CD4-positive, alpha-beta T cell treated with Interleukin-17A for 4 hours (primary cell): ENCODE measurements around the gene H2BW1.
"Not testable (repeated sequence)": the region's sequence is repeated elsewhere in the genome, so short reads cannot be mapped to it uniquely, and the experiment has no call there.

Experiments
- DNase-seq: peaks from one replicate; pipeline ENCODE4 v3.0.0-alpha.2; 2020; ENCODE audit warnings: mixed read lengths

The H2BW1 gene, protein sequence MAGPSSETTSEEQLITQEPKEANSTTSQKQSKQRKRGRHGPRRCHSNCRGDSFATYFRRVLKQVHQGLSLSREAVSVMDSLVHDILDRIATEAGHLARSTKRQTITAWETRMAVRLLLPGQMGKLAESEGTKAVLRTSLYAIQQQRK

DNA sequence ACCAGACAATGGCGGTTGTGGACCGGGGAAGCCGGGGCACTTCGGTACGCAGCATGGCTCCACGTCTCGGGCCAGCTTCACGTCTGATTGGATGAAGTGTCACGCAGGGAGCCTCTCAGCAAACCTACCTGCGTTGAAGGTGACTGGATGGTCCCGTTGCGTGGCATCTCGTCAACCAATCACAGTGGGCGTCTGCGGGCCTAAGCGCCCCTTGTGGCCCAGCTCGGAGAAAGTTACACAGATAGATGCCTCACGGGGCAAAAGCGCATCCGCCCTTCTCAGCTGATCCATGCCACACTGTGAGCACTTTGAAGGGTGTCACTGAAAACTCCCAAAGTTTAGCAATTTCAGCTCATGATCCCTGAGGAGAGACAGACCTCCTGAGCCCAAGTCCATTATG is at the start of gene H2BW1:
Gene H2BW1 (minus strand): TSS at position 103 of the 400 bp plus-strand sequence. CDS start 132 bp downstream, outside the sequence.
- DNase-seq = no peak

DNA sequence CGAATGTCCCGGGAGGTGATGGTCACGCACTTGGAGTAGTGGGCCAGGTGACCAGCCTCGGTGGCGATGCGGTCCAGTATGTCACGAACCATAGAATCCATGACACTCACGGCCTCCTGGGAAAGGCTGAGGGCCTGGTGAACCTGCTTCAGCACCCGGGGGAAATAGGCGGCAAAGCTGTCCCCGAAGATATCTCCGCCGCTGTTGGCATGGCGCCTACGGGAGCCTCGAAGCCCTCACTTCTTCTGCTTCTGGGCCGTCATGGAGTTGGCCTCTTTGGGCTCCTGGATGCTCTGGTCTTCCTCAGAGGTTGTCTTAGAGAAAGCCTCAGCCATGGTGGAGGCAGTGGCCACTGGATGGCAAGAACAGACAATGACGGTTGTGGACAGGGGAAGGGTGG is 49.1 kb upstream of the H2BW1 start:
- DNase-seq = not testable (repeated sequence)

- not testable (repeated sequence) for DNase-seq
These were observed 41.4 kb upstream of the H2BW1 start for GRCh38 chrX:104054956-104055355.

- DNase-seq = no peak
These were observed 33.7 kb upstream of the H2BW1 start for GRCh38 chrX:104047171-104047570.

DNA sequence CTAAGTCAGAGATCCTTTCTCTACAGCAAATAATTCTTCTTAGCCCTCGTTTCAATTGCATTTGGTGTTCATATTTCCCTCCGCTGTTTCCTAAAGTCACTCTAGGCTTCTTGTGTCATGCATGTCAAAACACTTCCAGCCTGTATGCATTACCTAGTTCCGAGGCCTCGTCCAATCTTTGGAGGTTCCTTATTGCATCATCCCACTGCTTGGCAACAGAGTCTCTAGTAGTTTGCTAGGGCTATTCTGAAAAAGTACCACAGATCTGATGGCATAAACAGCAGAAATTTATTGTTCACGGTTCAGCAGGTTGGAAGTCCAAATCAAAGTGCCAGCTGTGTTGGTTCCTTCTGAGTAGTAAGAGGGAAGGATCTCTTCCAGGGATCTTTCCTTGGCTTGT is 32.1 kb upstream of the H2BW1 start:
- no peak for DNase-seq

GRCh38 chrX:104041003-104041402 is 27.5 kb upstream of the H2BW1 start:
- no peak for DNase-seq

GRCh38 chrX:104039689-104040505 is 26.4 kb upstream of the H2BW1 start, which contains the start of gene H2BW2:
Gene H2BW2, plus strand, starts transcription at chrX:104039956. Its CDS starts 39 bp downstream, at chrX:104039995.
- DNase-seq = no peak

- no peak for DNase-seq
These were observed 4.6 kb upstream of the H2BW1 start for GRCh38 chrX:104018126-104018525.

- not testable (repeated sequence) for DNase-seq
These were observed 2.1 kb upstream of the H2BW1 start for GRCh38 chrX:104015576-104015975.

DNA sequence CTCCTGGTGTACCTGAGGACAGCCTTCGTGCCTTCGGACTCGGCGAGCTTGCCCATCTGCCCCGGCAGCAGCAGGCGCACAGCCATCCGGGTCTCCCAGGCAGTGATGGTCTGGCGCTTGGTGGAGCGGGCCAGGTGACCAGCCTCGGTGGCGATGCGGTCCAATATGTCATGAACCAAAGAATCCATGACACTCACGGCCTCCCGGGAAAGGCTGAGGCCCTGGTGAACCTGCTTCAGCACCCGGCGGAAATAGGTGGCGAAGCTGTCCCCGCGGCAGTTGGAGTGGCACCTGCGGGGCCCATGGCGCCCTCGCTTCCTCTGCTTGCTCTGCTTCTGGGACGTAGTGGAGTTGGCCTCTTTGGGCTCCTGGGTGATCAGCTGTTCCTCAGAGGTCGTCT is 350 bp downstream of the H2BW1 start:
- DNase-seq = no peak

DNA sequence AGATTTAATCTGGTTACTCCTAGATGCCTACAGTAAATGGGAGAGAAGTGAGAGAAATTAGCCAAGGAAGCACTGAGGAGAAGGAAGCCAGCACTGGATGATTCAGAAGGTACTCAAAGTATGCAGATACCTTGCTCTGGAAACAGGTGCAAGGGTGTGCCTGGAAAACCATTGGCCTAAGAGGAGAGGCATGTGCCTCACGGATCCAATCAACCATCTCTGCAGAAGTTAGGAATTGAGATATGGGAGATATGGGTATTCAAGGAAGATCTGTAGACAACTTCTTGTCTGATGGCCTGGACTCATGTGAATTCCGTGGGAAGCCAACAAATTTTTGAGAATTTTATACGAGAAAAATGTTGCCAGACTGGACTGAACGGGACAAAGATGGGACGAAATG is 4.7 kb downstream of the H2BW1 start:
- DNase-seq = no peak

DNA sequence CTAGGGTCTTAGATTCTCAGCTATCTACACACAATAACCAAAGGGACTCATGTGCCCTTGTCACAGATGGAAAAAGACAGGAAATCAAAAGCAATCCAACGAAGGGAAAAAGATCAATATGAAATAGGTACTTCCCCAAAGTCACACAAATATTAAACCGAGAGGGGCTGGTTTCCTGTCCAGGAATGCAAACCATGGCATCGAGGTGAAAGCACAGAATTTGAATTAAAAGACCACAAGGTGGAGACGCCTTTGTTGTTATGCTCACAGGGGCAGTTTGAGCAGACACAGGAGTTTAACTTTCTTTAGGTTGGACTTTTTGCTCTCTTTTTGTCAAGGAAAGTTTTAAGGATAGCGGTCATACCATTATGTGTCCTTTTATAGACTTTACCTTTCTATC is 14.3 kb downstream of the H2BW1 start:
- DNase-seq = no peak

- DNase-seq = not testable (repeated sequence)
These were observed 30.0 kb downstream of the H2BW1 start for GRCh38 chrX:103983508-103983907.

- not testable (repeated sequence) for DNase-seq
These were observed 50.9 kb downstream of the H2BW1 start, which contains the start of gene TMSB15B for GRCh38 chrX:103962411-103963278. Gene TMSB15B, plus strand, starts transcription at chrX:103962627.
